Heart left ventricle (tissue), 13 donors: ENCODE data around the gene RNPS1.

Experiments used
- CTCF ChIP-seq, 12 donors: fragments of 200-600 bp; sonication (generic) in 4 of 12; IDR thresholded peaks; one replicate each; pipeline versions ENCODE4 v1.5.0 to v1.8.0; 2018 to 2022; ENCODE audit warnings: antibody characterized with exemption in 12 of 12, mild to moderate bottlenecking in 5 of 12
- POLR2A ChIP-seq, 2 donors: fragments of 450-650 bp; IDR thresholded peaks; one replicate each; pipeline ENCODE4 v1.6.1; 2017; ENCODE audit warnings: antibody characterized with exemption in 2 of 2, mild to moderate bottlenecking in 2 of 2, moderate library complexity in 2 of 2
- donor health status: ischemic (EF 13 %, LVEDD 7.1; RV severe dilation, severe dysfunction).
- donor health status: DM: no; HTN: yes; CAD: no.
- donor health status: DM: no; HTN: no; CAD: no.
- donor health status: ischemic (EF 25% LVEDD 6.9; RV normal size, moderate dysfunction).
- donor health status: ischemic (EF 25% LVEDD 5.7; RV mildly dilated, moderate dysfunction).
- donor health status: ischemic (EF 35%, LVEDD 5.7; RV mildly dilated, moderate dysfunction).
- donor health status: nonischemic (EF 11% LVEDD 7.7; RV severe dilation, severe dysfunction).
- donor health status: DM: yes; HTN: yes; CAD: no.
- donor health status: PGD.
- donor health status: ischemic (EF 29% LVEDD 5.4; RV normal size, mild dysfunction).
- donor health status: nonischemic (EF 23%, LVEDD 6.1; RV moderate dilation, normal function).

- no peak for TF ChIP-seq CTCF (IDR thresholded peaks at IDR 0.05)
- TF ChIP-seq POLR2A (IDR thresholded peaks at IDR 0.05), result no peak
Measured at GRCh38 chr16:2229632-2230250, 38.2 kb downstream of the RNPS1 start.
